ENCODE data around the gene TRIM41. TPM values are rescaled to one million over a fixed set of nuclear protein-coding genes. Genes with fewer than 3 reads are reported as not detected.

Gene TRIM41
- total RNA-seq, 1 donor from 2014 or later, result 28.8 TPM

DNA sequence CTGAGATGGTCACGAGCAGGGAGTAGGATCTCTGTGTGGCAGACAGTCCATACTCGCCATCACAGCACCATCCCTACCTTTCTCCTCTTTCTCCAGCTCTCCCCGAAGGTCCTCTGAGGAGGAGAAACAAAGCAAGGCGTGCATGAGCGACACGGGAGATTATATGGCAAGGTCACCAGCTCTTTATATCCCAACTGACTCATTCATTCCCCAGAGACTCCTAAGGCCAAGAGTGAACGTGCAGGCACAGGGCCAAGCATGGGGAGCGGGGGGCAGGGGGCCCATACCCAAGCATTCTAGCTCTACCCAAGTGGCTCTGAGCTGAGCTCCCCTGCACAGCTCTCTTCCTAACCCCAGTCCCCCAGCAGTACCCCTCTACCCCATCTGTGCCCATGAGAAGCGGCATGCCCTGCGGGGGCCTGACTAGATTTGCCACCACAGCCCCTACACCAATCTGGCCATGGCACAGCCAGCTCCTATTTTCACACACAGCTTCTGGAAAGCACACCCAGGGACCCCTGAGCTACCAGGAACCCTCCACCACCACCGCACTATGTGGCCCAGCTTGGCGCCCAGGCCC, 24.9 kb upstream of the TRIM41 start:
- no peaks in the 10 kb centered on the region for H3K36me3 Mint-ChIP-seq (ENCODE audit: unreplicated experiment)
- peaks cover 17% of the 10 kb centered on the region for H3K4me1 Mint-ChIP-seq (ENCODE audit: low read depth, unreplicated experiment)
- peaks cover 7% of the 10 kb centered on the region for H3K9me3 Mint-ChIP-seq (ENCODE audit: unreplicated experiment)
- DNase-seq, result no peak
- H3K27me3 Mint-ChIP-seq (ENCODE audit: unreplicated experiment), result peaks cover 12% of the 10 kb centered on the region
- TF ChIP-seq, protein P1, sequence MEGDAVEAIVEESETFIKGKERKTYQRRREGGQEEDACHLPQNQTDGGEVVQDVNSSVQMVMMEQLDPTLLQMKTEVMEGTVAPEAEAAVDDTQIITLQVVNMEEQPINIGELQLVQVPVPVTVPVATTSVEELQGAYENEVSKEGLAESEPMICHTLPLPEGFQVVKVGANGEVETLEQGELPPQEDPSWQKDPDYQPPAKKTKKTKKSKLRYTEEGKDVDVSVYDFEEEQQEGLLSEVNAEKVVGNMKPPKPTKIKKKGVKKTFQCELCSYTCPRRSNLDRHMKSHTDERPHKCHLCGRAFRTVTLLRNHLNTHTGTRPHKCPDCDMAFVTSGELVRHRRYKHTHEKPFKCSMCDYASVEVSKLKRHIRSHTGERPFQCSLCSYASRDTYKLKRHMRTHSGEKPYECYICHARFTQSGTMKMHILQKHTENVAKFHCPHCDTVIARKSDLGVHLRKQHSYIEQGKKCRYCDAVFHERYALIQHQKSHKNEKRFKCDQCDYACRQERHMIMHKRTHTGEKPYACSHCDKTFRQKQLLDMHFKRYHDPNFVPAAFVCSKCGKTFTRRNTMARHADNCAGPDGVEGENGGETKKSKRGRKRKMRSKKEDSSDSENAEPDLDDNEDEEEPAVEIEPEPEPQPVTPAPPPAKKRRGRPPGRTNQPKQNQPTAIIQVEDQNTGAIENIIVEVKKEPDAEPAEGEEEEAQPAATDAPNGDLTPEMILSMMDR (IDR thresholded peaks at IDR 0.05; ENCODE audit: partially characterized antibody, unreplicated experiment), result no peak
- no peak overlapping the region for H3K27ac Mint-ChIP-seq (ENCODE audit: unreplicated experiment)
- H3K4me3 Mint-ChIP-seq (ENCODE audit: unreplicated experiment), result peak overlapping the region; percentile 34

DNA sequence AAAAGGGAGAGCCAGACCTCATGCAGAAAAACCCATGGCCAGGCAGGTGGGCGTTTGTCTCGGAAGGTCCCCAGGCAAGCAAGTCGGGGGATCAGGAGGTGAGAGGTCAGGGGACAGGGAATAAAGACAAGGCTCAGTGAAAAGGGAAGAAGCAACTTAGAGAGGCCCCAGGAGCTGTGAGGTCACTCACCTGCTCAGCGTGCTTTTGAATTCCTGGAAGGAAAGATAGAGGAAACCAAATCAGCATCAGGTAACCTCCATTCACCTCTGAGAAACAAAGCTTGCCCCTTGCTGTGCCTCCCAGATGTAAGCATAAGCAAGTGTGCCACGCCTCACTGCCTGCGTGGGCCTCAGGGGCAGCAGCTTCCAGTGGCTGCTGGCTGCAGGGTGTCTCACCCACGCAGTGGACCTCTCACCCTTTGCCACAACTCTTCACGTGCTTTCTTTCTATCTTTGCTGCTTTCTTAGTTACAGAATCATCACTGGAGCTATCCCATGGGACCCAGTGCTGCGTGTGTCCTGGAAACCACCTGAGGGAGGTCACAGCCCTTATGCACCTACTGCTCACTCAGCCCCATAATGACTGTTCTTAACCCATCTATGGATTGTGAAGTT, 24.1 kb upstream of the TRIM41 start:
- DNase-seq, result no peak
- TF ChIP-seq, protein P1 (IDR thresholded peaks at IDR 0.05; ENCODE audit: partially characterized antibody, unreplicated experiment), result no peak
- H3K4me3 Mint-ChIP-seq (ENCODE audit: unreplicated experiment), result peak overlapping the region; percentile 34
- H3K27ac Mint-ChIP-seq (ENCODE audit: unreplicated experiment), result no peak overlapping the region
- H3K36me3 Mint-ChIP-seq (ENCODE audit: unreplicated experiment), result no peaks in the 10 kb centered on the region
- peaks cover 17% of the 10 kb centered on the region for H3K4me1 Mint-ChIP-seq (ENCODE audit: low read depth, unreplicated experiment)
- H3K27me3 Mint-ChIP-seq (ENCODE audit: unreplicated experiment), result peaks cover 15% of the 10 kb centered on the region
- peaks cover 4% of the 10 kb centered on the region for H3K9me3 Mint-ChIP-seq (ENCODE audit: unreplicated experiment)

DNA sequence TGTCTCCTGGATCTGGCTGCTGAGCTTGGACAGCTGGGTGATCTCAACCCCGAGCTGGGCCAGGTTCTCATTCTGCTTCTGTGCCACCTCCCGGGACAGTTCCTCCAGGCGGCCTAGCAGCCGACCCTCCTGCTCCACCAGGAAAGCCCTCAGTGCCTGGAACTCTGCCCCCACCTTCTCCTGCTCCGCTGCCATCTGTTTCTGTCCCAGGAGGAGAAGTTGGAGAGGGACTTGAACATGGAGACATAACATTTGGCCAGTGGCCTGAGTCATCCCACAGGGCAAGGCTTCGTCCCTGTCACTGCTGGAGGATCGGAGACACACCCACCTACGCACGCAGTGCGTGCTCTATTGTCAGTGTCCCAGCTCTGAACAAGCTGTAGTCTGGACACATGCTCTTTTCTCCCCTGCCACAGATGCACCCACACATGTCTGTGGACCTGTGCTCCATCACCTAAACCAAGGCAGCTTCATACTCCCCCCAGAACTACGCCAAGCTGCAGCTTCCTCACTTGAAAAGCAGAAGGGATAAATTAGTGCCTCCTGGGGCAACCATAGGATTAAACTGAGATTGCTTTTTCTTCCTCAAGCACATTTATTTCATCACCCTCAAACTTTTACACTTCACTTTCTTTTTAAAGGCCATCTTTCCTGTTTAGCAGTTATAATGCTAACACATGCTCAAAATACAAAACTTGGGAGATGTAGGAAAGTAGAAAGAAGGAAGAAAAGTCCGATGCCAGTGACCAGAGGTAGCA, 23.0 kb upstream of the TRIM41 start:
- H3K27ac Mint-ChIP-seq (ENCODE audit: unreplicated experiment), result peak overlapping the region; percentile 7
- peaks cover 17% of the 10 kb centered on the region for H3K4me1 Mint-ChIP-seq (ENCODE audit: low read depth, unreplicated experiment)
- H3K27me3 Mint-ChIP-seq (ENCODE audit: unreplicated experiment), result peaks cover 15% of the 10 kb centered on the region
- no peaks in the 10 kb centered on the region for H3K36me3 Mint-ChIP-seq (ENCODE audit: unreplicated experiment)
- no peak for DNase-seq
- H3K9me3 Mint-ChIP-seq (ENCODE audit: unreplicated experiment), result peaks cover 3% of the 10 kb centered on the region
- TF ChIP-seq, protein P1 (IDR thresholded peaks at IDR 0.05; ENCODE audit: partially characterized antibody, unreplicated experiment), result no peak
- peak overlapping the region; percentile 40 for H3K4me3 Mint-ChIP-seq (ENCODE audit: unreplicated experiment)

DNA sequence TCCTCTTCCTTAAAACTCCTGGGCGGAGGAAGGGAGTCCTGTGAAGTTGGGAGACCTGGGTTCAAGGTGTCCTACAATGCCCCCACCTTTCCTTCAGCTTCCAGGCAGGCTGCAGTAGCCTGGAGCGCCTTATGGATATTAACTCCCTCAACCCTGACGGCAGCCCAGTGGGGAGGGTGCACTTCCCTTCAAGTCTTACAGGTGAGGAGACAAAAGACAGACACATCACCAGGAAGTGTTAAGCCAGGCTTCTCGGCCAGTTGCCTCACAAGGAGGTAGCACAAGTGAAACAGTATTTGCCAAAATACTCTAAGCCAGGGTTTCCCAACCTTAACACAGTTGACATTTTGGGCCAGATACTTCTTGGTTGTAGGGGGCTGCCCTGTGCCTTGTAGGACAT, 22.3 kb upstream of the TRIM41 start:
- peaks cover 6% of the 10 kb centered on the region for H3K9me3 Mint-ChIP-seq (ENCODE audit: unreplicated experiment)
- peaks cover 17% of the 10 kb centered on the region for H3K4me1 Mint-ChIP-seq (ENCODE audit: low read depth, unreplicated experiment)
- DNase-seq, result no peak
- peak overlapping the region; percentile 40 for H3K4me3 Mint-ChIP-seq (ENCODE audit: unreplicated experiment)
- H3K27me3 Mint-ChIP-seq (ENCODE audit: unreplicated experiment), result peaks cover 16% of the 10 kb centered on the region
- no peak overlapping the region for H3K27ac Mint-ChIP-seq (ENCODE audit: unreplicated experiment)
- peaks cover 4% of the 10 kb centered on the region for H3K36me3 Mint-ChIP-seq (ENCODE audit: unreplicated experiment)
- TF ChIP-seq, protein P1 (IDR thresholded peaks at IDR 0.05; ENCODE audit: partially characterized antibody, unreplicated experiment), result no peak
